MM.1S (cell line): Measurements from ENCODE around the gene CBFB.

Experiments
- DNase-seq: peaks from one replicate; pipeline ENCODE4 v3.0.0-alpha.2; 2015
- H2AFZ ChIP-seq: fragments of 300-600 bp; sonication (generic); 2 replicates; pipeline ENCODE4 v1.6.0; 2016; ENCODE audit warnings: antibody characterized with exemption, low read length
- H3F3A ChIP-seq: fragments of 300-600 bp; sonication (generic); 2 replicates; pipeline ENCODE4 v1.6.1; 2016; ENCODE audit warnings: mild to moderate bottlenecking, antibody characterized with exemption, low read length, moderate library complexity, mixed read lengths; ENCODE audit not compliant: insufficient read depth
- H3K27ac ChIP-seq: fragments of 300-600 bp; sonication (generic); 2 replicates; pipeline ENCODE4 v1.5.1; 2016; ENCODE audit warnings: mild to moderate bottlenecking, low read length
- H3K27me3 ChIP-seq: fragments of 300-600 bp; sonication (generic); replicated peaks from 2 replicates; pipeline ENCODE4 v1.6.0; 2016; ENCODE audit warnings: low read length; ENCODE audit not compliant: insufficient read depth
- H3K36me3 ChIP-seq: fragments of 300-600 bp; sonication (generic); replicated peaks from 2 replicates; pipeline ENCODE4 v1.6.1; 2016; ENCODE audit warnings: mild to moderate bottlenecking, low read length, mixed read lengths; ENCODE audit not compliant: insufficient read depth
- H3K4me1 ChIP-seq: fragments of 300-600 bp; sonication (generic); 2 replicates; pipeline ENCODE4 v1.6.1; 2016; ENCODE audit warnings: low read length, mixed read lengths
- H3K4me2 ChIP-seq: fragments of 300-600 bp; sonication (generic); 2 replicates; pipeline ENCODE4 v1.6.0; 2016; ENCODE audit warnings: low read depth, low read length
- H3K4me3 ChIP-seq: fragments of 300-600 bp; sonication (generic); 2 replicates; pipeline ENCODE4 v1.5.1; 2016; ENCODE audit warnings: low read length, mixed read lengths
- H3K79me2 ChIP-seq: fragments of 300-600 bp; sonication (generic); 2 replicates; pipeline ENCODE4 v1.6.1; 2016; ENCODE audit warnings: mixed run types, low read length, mixed read lengths
- H3K9ac ChIP-seq: fragments of 300-600 bp; sonication (generic); 2 replicates; pipeline ENCODE4 v1.6.1; 2016; ENCODE audit warnings: low read length, mixed read lengths
- H3K9me2 ChIP-seq: fragments of 300-600 bp; sonication (generic); replicated peaks from 2 replicates; pipeline ENCODE4 v1.6.1; 2016; ENCODE audit warnings: mild to moderate bottlenecking, low read length, mixed read lengths; ENCODE audit not compliant: insufficient read depth
- H3K9me3 ChIP-seq: fragments of 300-600 bp; sonication (generic); replicated peaks from 2 replicates; pipeline ENCODE4 v1.6.1; 2016; ENCODE audit warnings: mild to moderate bottlenecking, low read length, mixed read lengths; ENCODE audit not compliant: insufficient read depth
- H4K20me1 ChIP-seq: fragments of 300-600 bp; sonication (generic); 2 replicates; pipeline ENCODE4 v1.6.1; 2016; ENCODE audit warnings: mild to moderate bottlenecking, low read length, moderate library complexity, mixed read lengths; ENCODE audit not compliant: insufficient read depth
- EZH2 ChIP-seq: fragments of 300-600 bp; sonication (generic); optimal IDR thresholded peaks from 2 replicates; pipeline ENCODE3; 2017; ENCODE audit warnings: low read depth, mild to moderate bottlenecking, antibody characterized with exemption, low read length, mixed read lengths
- EZH2phosphoT487 ChIP-seq: fragments of 300-600 bp; sonication (generic); IDR thresholded peaks from 2 replicates; pipeline ENCODE4 v1.6.1; 2018; ENCODE audit warnings: antibody characterized with exemption, low read length
- TF ChIP-seq, protein P1 (sequence below): fragments of 300-600 bp; sonication (generic); IDR thresholded peaks from 2 replicates; pipeline ENCODE4 v1.5.1; 2016; ENCODE audit warnings: antibody characterized with exemption, low read length, mixed read lengths

The CBFB gene

GRCh38 chr16:67093098-67093726 lies 64.3 kb downstream of the CBFB start:
- no peak overlapping the region for H2AFZ ChIP-seq
- H3K9ac ChIP-seq = no peak overlapping the region
- no peaks in the 10 kb centered on the region for H4K20me1 ChIP-seq
- no peaks in the 10 kb centered on the region for H3K36me3 ChIP-seq
- TF ChIP-seq EZH2 (no peak), EZH2phosphoT487 (no peak)
- TF ChIP-seq, protein P1, sequence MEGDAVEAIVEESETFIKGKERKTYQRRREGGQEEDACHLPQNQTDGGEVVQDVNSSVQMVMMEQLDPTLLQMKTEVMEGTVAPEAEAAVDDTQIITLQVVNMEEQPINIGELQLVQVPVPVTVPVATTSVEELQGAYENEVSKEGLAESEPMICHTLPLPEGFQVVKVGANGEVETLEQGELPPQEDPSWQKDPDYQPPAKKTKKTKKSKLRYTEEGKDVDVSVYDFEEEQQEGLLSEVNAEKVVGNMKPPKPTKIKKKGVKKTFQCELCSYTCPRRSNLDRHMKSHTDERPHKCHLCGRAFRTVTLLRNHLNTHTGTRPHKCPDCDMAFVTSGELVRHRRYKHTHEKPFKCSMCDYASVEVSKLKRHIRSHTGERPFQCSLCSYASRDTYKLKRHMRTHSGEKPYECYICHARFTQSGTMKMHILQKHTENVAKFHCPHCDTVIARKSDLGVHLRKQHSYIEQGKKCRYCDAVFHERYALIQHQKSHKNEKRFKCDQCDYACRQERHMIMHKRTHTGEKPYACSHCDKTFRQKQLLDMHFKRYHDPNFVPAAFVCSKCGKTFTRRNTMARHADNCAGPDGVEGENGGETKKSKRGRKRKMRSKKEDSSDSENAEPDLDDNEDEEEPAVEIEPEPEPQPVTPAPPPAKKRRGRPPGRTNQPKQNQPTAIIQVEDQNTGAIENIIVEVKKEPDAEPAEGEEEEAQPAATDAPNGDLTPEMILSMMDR = no peak
- DNase-seq = no peak
- H3K9me2 ChIP-seq = no peaks in the 10 kb centered on the region
- H3K9me3 ChIP-seq = no peaks in the 10 kb centered on the region
- H3F3A ChIP-seq = no peaks in the 10 kb centered on the region
- H3K4me1 ChIP-seq = no peaks in the 10 kb centered on the region
- H3K27ac ChIP-seq = no peak overlapping the region
- H3K4me2 ChIP-seq = no peak overlapping the region
- no peaks in the 10 kb centered on the region for H3K27me3 ChIP-seq
- H3K4me3 ChIP-seq = no peak overlapping the region
- peaks cover 17% of the 10 kb centered on the region for H3K79me2 ChIP-seq

GRCh38 chr16:67098599-67098998 lies 69.7 kb downstream of the CBFB start:
- H3K79me2 ChIP-seq = peaks cover 6% of the 10 kb centered on the region
- H3K27ac ChIP-seq = no peak overlapping the region
- no peaks in the 10 kb centered on the region for H3F3A ChIP-seq
- H3K9ac ChIP-seq = no peak overlapping the region
- H2AFZ ChIP-seq = no peak overlapping the region
- no peak overlapping the region for H3K4me3 ChIP-seq
- no peaks in the 10 kb centered on the region for H3K9me3 ChIP-seq
- no peaks in the 10 kb centered on the region for H3K27me3 ChIP-seq
- no peaks in the 10 kb centered on the region for H3K36me3 ChIP-seq
- no peaks in the 10 kb centered on the region for H3K9me2 ChIP-seq
- H4K20me1 ChIP-seq = no peaks in the 10 kb centered on the region
- no peak for DNase-seq
- no peak for TF ChIP-seq EZH2
- TF ChIP-seq EZH2phosphoT487 = no peak
- TF ChIP-seq, protein P1 = no peak
- no peak overlapping the region for H3K4me2 ChIP-seq
- no peaks in the 10 kb centered on the region for H3K4me1 ChIP-seq

DNA sequence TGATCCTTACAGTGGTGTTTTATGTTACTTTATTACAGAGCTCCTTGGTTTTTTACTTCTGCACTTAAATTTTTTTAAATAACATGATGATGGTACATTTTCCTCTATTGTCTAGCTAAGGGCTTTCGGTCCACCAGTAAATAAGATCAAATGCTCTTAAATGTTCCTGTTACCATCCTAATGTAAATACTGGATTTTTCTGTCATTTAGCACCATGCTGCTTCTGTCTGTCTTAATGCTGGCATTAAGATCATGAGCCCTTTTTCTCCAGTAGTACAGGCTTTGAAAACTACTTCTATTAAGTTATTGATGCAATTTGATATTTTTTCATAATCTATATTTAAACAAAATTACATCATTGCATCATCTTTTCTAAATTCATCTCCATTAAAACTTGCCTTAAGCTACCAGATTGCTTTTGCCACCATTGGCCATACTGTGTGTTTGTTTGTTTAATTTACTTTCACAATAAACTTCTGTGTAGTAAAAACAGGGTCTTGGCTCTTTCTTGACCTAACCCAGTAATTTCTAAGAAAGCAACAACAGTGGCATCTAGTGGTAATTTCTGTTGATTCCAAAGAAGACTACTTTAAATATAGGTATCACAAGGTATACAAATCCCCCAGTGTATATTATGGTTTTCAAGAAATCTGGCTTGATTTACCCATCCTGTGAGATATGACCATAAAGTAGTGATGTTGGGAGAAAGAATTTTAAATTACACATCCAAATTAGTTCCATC lies 71.8 kb downstream of the CBFB start:
- TF ChIP-seq, protein P1 = peak; percentile 27
- TF ChIP-seq EZH2 (no peak), EZH2phosphoT487 (no peak)

More for the DNA sequence above, 71.8 kb downstream of the CBFB start:
- no peaks in the 10 kb centered on the region for H3K27me3 ChIP-seq
- H3K4me1 ChIP-seq = 0 out of 2 replicates have a peak, but pooled peaks cover 3% of the 10 kb centered on the region
- no peak overlapping the region for H3K27ac ChIP-seq
- no peaks in the 10 kb centered on the region for H3K36me3 ChIP-seq
- peak; percentile 27 for DNase-seq
- H2AFZ ChIP-seq = no peak overlapping the region
- H3K9me3 ChIP-seq = no peaks in the 10 kb centered on the region
- no peaks in the 10 kb centered on the region for H4K20me1 ChIP-seq
- H3K4me3 ChIP-seq = no peak overlapping the region
- no peak overlapping the region for H3K4me2 ChIP-seq
- no peak overlapping the region for H3K9ac ChIP-seq
- no peaks in the 10 kb centered on the region for H3K9me2 ChIP-seq
- H3F3A ChIP-seq = no peaks in the 10 kb centered on the region
- no peaks in the 10 kb centered on the region for H3K79me2 ChIP-seq
